NCI-H1092 (cell line): ENCODE results near the gene ADCY2.

Experiments
- DNase-seq: peaks from one replicate; lab custom pipeline; 2025; lab: John Stamatoyannopoulos, UW

ADCY2 gene

DNA sequence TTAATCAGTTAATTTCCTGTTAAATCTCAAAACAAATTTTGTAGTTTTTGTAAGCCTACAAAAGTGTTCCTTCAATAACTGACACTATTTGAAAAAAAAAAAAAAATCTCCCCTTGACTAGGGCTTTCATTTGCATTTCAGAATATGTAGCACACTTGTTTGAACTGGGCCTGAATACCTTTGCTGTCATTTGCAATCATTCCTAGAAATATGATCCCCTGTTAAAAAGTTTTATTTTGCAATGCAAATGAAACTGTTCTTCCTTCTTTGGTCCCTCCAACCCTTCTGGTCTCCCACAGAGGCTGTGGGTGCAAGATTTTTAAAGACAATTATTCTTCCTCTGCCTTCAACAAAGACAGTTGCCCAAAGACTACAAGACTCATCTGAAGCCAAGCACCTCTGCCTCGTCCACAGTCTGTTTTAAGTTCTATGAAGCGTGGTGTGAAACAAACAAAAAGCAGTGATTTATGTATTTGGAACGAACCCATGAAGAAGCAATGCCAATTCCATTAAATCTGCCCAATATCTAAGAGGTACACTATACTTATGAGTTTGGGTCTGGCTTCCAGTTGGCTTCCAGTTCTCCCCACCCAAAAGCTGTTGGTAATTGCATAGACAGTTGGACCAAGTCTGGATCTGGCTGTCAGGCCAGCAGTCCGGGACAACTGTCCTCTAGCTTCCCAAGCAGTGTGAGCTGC is 388.9 kb downstream of the ADCY2 start:
- no peak for DNase-seq

DNA sequence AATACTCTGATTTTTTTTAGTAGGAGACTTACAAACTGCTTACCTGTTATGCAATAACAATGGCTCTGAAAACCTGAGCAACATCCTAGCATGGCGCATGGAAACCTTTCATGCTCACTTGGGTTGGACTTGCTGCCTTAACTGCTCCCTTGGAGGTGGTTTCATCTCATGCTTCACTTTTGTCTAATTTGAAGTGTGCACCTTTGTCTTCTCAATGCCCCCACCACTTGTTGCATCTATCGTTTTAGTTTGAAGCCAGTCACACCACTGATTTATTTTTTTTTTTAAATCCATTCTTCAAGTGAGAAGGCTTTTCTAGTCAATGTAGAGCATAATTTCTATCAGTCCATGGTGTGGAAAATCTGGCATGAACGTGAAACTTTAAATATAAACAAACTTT is 391.8 kb downstream of the ADCY2 start:
- DNase-seq = no peak

DNA sequence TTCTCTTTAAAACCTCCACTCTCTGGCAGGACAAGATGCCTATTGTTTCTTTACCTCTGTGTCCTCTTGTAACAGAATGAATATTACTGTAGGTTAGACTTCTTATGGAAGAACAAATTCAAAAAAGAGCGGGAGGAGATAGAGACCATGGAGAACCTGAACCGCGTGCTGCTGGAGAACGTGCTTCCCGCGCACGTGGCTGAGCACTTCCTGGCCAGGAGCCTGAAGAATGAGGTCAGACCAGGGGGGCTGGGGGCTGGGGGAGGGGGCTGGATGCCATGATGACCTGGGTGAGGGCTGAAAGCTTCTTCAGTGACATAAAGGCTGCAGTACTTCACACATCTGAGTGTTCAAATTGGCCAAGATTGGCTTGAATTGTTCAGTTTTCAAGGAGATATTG is 393.6 kb downstream of the ADCY2 start:
- DNase-seq = no peak

DNA sequence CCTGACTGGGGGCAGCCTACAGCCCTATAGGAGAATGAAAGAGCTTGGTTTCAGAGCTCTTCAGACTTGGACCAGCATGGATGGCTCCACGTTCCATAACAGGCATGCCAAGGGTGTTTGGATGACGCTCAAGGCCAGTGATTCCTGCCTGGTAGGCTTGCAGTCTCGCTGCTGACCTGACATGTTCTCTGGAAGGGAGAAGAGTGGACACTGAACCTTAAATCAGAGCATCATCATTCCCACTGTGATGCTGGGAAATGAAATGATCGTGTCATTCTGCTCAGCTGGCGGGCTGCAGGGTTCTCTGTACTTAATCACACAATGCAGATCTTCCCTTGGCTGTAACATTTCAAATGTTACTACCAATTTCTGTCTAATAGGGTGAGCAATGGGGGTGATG is 398.0 kb downstream of the ADCY2 start:
- DNase-seq = no peak

DNA sequence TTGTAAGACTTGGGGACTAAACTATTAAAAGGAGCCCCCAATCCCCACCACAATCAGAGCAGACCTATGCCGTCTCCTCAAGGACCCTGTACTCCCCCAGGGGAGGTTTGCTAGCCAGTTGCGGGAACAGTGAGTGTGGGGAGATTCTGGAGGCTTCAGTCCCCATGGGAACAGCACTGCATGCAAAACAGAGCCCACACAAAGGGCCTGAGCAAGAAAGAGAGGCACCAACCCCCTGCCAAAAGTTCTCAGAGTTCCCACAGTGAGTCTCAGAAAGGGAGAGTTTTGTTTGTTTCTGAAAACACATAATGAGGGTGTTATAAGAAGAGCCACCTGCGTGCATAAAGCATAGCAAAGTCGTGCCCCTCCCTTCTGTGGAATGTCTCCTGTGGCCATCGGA is 398.4 kb downstream of the ADCY2 start:
- no peak for DNase-seq

DNA sequence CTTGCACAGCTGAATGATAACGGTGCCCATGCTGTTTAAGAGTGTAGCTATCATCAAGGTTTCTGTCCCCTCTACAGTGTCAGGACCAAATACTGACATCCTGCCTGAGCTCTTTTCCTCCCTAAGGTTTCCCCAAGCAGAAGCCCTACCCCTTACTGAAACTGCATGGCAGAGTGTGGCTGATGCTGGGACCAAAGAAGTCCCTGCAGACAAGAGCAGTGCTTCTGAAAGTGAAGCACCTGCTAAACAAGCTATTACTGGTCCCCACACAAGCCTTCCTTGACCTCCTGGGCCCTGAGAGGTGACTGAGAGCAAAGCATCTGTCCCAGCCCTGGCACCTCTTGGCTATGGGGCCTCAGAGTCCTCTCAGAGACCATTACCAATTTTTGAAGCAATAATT is 398.9 kb downstream of the ADCY2 start:
- no peak for DNase-seq

DNA sequence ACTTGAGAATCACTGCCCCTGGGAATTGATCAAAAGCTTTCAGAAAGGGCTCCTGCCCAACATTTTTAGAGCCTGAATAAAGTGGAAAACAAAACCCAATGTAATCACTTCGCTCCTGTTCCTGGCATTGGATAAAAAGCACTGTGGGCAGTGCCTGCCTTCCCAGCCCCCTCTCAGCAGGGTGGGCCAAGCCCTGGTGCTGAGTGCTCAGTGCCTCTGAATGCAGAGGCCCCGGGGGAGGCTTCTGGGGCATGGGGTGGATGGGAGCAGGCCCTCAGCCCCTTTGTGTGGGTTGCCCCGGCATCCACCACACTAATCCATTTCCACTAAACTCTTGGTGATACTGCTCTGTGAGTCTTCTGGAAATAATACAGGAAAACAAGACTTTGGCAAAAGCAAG is 399.4 kb downstream of the ADCY2 start:
- DNase-seq = no peak

DNA sequence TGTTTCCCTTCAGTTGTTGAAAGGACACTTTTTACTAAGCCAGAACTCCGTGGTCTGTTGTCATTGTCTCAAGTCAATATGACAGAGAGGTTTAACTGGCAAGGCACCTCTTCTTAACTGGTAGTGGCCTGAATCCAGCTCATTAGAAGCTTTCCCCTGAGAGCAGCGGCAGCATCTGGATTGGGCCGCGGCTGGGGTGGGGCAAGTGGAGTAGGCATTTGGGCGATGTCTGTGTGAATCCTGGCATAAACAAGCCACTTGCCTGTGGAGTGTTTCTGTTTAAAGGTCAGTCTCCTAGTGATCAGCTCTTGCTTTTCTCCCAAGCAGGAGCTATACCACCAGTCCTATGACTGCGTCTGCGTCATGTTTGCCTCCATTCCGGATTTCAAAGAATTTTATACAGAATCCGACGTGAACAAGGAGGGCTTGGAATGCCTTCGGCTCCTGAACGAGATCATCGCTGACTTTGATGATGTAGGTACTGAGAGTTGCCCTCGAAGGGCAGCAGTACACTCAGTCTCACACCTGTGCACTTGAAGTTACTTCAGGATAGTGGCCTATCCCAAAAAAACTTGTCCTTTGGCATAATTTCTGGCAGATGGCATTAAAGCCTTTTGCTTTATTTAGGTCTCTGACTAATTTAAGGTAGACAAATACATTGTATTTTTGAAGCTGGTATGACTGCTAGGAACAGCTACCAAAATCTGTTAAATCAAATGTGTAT is 406.1 kb downstream of the ADCY2 start:
- peak; percentile 40 for DNase-seq

DNA sequence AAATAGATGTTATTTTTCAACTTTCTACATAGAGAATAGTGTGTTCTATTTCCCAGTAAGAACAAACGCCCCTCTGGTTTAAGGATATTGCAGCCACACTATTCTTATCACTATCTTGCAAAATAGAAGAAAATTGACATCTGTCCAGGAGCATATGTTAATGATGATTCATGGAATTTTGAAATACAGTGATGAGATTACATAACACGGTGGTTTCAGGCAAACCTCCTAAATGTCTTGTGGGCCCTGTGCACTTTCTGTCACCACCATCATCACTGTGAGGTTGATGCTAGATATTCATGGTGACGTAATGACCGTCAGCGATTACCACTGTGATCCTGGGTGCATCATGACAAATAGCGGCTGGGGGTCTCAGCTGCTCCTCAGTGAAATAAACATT is 406.9 kb downstream of the ADCY2 start:
- DNase-seq = no peak

DNA sequence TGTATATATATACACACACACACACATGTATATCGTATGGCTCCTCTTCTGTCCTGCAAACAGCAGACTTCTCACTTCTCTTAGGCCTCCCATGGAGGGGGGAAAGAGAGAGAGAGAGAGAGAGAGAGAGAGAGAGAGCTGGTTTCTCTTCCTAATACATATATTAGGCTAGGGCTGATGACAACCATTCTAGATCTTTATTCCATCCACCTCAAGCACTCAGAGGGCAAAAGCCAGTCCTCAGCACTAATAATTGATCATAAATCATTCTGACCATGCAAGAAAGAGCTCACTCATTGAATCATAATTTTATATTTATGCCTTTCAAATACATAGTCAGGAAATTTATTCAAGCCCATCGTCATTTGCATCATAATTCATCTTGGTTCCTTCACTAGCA is 408.0 kb downstream of the ADCY2 start:
- no peak for DNase-seq

DNA sequence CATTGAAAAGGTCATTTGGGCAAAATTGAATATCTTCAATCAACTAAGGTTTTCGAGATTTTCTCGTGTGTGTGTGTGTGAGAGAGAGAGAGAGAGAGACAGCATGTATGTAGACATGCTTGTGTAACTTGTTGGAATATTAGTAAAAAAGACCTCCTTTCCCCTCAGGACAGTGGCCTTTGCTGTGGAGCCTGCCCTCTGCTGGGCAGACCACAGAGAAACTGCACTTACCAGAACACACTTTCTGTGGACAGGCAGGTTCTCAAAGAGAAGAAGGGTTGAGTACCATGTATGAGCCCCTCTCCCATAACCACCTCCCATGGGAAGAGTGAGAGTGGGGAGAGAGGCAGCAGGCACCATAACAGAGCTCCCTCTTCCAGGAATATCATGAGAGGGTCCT is 409.4 kb downstream of the ADCY2 start:
- DNase-seq = no peak

DNA sequence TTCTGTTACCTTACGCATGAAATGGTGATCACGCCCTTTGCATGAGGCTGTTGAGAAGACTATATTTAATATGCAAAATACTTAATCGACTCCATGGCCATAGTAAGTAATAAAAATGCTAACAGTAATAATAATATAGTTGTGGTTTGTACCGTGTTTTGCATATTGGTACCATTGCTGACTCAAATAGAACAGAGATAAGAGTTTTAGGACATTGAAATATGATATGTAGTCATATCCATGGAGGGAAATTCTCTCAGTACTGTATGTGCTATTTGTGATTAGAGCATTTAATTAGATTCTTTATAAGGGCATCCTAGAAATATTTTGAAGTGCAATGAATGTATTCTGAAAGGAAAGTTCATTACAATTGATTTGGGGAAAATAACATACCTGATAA is 413.1 kb downstream of the ADCY2 start:
- no peak for DNase-seq

DNA sequence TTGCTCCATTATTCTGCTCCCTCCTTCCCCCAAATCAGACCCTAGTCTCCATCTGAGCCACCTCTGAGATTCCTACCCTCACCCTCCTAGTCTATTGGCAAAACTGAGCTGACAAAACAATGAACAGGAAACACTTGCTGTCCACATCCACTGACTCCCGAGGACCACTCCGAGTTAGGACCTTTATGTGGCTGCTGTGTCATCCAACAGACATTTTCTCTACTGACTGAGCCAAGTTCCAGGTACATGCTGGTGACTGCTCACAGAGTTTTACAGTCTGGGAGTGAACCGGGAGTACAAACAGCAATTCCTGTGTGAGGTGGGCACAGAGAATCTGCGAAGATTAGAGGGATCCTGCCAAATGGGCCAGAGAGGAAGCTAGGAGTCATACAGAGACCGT is 415.8 kb downstream of the ADCY2 start:
- DNase-seq = no peak

DNA sequence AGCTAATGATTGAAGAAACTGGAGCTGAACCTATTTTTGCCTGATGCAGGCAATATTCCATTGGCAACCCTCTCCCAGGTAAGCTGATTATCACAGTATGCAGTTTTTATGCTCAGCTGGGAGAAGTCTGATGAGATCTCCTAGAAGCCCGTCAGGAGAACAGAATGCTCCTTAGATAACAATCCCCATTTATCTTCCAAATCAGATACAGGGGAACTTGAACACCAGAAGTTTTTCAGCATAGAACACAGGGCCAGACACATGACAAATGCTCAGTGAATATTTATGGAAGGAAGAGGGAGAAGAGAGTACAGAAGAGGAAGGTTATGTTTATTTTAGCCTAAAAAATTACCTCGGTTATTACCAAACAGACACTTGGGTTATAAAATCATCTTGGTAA is 417.1 kb downstream of the ADCY2 start:
- DNase-seq = no peak

DNA sequence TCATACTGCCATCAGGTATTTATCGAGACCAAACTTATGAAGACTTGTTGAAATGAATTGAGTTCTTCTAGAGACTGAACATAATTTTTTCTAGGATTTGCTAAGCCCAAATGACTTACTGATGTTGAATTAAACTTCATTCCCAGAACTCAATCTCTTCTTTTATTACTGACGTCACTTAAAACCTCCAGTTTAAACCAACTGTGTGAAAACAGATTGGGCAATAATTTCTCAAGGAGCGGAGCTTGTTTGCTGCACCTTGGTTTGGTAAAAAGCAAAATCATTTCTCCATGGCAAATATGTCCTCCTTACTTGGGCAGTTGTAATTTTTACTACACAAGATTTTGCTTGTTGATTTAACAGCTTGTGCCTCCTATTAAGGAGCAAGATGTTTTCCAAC is 417.6 kb downstream of the ADCY2 start:
- DNase-seq = no peak

DNA sequence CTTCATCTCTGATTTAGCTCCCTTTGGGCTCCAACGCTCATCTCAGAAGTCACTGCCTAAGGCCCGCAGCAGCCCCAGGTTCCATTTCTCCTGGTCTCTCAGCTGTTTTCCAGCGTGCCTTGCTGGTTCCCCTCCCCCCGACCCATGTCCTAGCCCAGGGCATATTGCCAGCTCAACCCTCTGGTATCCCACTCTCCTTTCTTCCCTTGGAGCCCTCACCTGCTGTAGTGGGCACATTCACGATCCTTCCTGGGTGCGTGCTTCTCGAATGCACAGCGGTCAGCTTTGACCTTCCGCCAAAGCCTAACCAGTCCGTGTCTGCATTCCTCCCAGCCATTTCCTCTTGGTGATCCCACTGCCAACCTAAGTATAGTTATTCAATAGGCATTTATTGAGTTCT is 418.9 kb downstream of the ADCY2 start:
- DNase-seq = no peak

DNA sequence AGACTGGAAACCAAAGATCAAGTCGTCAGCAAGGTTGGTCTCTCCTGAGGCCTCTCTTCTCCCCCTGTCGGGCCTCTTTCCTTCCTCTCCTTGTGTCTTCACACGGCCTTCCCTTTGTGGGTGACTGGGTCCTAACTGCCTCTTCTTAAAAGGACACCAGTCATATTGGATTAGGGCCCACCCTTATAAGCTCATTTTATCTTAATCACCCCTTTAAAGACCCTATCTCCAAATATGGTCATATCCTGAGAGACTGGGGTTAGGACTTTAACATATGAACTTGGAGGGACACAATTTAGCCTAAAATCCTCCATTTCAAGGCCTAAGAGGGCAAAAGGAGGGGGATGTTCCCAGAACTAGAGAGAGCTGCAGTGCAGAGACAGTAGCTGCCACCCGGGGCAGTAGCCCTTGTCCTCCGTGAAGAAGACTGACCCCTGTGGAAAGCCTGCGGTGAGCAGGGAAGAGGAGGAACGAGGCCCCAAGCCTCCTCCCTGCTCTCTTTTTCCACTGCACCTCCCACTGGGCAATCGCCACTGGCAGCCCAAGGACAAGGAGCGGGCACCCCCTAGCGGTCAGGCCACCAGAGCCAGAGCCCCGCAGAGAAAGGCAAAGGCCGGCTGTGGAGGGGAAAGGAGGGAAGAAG is 420.1 kb downstream of the ADCY2 start:
- peak; percentile 55 for DNase-seq

DNA sequence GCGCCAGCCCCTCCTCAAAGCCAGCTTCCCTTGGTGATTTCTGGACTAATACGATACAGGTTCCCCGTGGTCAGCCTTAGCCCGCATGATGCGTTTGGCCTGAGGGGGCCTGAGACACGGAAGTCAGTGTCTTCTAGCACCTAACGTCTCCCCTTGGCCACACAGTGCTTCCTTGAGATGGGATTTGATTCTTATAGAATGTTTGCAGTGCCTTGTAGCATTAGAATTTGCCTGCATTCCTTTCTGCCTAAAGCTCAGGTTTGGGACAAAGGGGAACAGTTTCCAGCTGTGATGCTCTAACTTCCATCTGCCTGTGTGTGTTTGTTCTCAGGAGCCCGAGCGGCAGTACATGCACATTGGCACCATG is 420.6 kb downstream of the ADCY2 start:
- no peak for DNase-seq

DNA sequence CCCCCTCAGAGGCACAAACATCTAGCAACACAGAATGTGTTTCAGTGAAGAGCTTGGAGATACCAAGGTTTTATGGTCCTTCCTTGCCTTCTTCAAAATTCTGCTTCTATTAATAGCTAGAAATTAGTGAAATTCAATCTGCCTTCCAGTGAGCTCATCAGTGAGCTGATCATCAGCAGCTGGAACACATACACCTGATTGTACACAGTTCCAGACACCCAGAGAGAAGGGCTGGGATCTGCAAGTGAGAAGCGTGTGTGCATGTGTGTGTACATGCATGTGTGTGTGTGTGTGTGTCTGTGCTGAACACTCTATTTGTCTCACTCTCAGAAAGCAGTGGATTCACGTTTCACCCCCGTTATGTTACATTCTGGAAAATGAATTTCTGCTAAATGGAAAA is 426.5 kb downstream of the ADCY2 start:
- no peak for DNase-seq

DNA sequence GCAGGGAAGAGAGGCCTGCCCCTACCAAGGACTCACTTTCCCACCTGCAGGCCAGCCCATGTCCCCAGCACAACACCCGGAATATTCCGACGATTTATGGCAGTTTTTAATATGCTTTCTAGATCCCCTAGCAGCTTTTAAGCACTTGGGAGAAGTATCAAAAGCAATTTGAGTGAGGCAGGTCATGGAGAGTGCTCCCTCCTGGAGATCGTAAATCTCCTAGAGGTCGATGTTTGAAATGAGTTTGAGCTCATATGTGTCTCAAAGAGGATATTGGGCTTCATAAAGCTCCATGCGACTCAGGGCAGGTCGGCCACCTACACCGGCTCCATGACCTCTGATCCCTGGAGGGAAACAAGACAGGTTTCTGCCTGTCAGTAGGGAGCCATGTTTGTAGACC is 427.7 kb downstream of the ADCY2 start:
- no peak for DNase-seq

DNA sequence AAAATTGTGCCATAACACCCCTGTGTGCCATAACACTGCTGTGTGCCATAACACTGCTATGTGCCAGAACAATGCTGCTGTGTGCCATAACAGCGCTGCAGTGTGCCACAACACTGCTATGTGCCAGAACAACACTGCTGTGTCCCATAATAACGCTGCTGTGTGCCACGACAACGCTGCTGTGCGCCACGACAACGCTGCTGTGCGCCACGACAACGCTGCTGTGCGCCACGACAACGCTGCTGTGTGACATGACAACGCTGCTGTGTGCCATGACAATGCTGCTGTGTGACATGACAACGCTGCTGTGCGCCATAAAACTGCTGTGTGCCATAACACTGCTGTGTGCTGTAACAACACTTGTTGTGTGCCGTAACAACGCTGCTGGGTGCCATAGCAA is 429.1 kb downstream of the ADCY2 start:
- no peak for DNase-seq

DNA sequence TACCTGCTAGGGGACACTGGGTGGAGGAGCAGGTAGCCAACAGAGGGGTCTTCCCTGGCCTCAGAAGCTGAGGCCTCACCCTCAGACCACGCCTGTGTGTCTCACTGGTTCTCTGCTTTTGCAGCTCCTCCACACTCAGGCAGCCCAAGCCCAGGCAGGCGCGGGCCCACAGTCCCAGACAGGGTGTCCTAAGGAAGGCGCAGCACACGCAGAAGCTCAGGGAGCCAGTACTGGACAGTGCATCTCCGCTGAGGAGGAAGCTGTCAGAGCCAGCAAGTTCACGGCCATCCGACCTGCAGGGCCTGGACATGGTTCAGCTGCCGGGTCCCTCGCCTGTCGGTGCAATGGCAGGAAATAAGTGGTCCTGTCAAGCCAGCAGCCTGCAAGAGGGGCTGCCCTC is 429.7 kb downstream of the ADCY2 start:
- no peak for DNase-seq

DNA sequence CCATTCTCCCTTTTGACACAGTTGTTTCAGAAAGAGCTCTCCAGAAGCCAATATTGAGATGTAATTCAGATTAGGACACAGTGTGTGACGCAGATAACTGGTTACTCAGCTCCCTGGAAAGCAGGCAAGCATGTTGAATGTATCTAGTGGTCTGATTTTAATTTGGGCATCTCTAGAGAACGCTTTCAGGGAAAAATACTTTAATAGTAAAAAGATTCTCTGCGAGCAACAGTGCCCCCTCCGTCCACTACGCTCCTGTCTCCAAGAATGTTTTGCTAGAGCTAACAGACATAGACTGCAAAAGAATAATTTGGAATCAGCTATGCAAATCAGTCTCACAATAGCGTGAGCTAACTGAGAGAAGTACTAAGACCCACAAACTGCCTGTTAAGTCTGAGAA is 431.7 kb downstream of the ADCY2 start:
- no peak for DNase-seq

DNA sequence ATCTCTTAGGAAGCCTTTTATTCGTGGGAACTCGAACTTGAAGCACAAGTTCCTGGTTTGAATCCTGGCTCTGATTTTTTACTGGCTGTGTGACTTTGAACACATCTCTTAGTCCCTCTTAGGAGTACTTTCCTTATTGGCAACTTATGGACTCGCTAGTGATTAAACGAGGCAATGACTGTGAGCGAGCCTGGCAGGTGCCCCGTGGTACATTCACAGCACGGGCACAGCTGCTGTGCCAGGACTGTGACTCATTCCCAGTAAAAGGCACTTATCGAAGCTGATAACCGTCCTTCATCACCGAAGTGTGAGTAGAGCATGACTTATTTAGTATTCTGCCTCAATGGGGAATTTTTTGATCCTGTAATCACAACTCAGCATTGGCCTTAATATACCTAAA is 432.3 kb downstream of the ADCY2 start:
- DNase-seq = peak; percentile 17
